ENCODE results near the gene RAB3IL1.

RAB3IL1 gene

GRCh38 chr11:61848631-61849030 is 68.7 kb downstream of the RAB3IL1 start:
- H3K9me3 ChIP-seq (ENCODE audit: control insufficient read depth, low read length), result no peaks in the 10 kb centered on the region
- 89 to 96% methylated on average over 9 of the region's 9 CpGs for WGBS, 2 experiments (ENCODE audit: insufficient coverage in 2 of 2)
- peaks cover 97% of the 10 kb centered on the region for H3K36me3 ChIP-seq (ENCODE audit: control insufficient read depth, insufficient read depth, low read length)
- H3K4me1 ChIP-seq (ENCODE audit: control insufficient read depth, insufficient read depth, low read length, poor library complexity, severe bottlenecking), result no peaks in the 10 kb centered on the region
- no peak overlapping the region for H3K4me3 ChIP-seq (ENCODE audit: extremely low read depth, insufficient read depth, low read length, poor library complexity, severe bottlenecking)
- no peak overlapping the region for H3K27ac ChIP-seq (ENCODE audit: low read depth, low read length, severe bottlenecking)

GRCh38 chr11:61847914-61848581 is 69.3 kb downstream of the RAB3IL1 start:
- 95 to 100% methylated on average over 14 to 18 of the region's 18 CpGs for WGBS, 2 experiments (ENCODE audit: insufficient coverage in 2 of 2)
- Histone ChIP-seq H3K4me1 (ENCODE audit: control insufficient read depth, insufficient read depth, low read length, poor library complexity, severe bottlenecking) (no peaks in the 10 kb centered on the region), H3K27ac (ENCODE audit: low read depth, low read length, severe bottlenecking) (no peak overlapping the region), H3K9me3 (ENCODE audit: control insufficient read depth, low read length) (no peaks in the 10 kb centered on the region), H3K4me3 (ENCODE audit: extremely low read depth, insufficient read depth, low read length, poor library complexity, severe bottlenecking) (no peak overlapping the region), H3K36me3 (ENCODE audit: control insufficient read depth, insufficient read depth, low read length) (peaks cover 97% of the 10 kb centered on the region)
